HepG2 (cell line): ENCODE data around the gene HDAC4. TPM values are rescaled to one million over a fixed set of nuclear protein-coding genes. Genes with fewer than 3 reads are reported as not detected.

Experiments
- FOXA3 ChIP-seq: IDR thresholded peaks from 2 replicates; pipeline ENCODE4 v1.6.1; 2016; ENCODE audit warnings: missing genetic modification reagents, missing compliant biosample characterization
- HNRNPLL ChIP-seq: fragments of 200-400 bp; formaldehyde crosslinking; IDR thresholded peaks from 2 replicates; pipeline ENCODE4 v1.6.1; 2017; ENCODE audit warnings: mild to moderate bottlenecking, low read depth, low read length; ENCODE audit not compliant: poor library complexity, severe bottlenecking
- PRDM4 ChIP-seq: sonication (generic); formaldehyde crosslinking; IDR thresholded peaks from 2 replicates; pipeline ENCODE4 v1.9.0; 2021; ENCODE audit warnings: missing genetic modification reagents, borderline replicate concordance
- SMC3 ChIP-seq: IDR thresholded peaks from 2 replicates; pipeline ENCODE4 v1.6.1; 2011; ENCODE audit warnings: low read length, improper control_type of control experiment
- TCF7 ChIP-seq: sonication (generic); IDR thresholded peaks from 2 replicates; pipeline ENCODE4 v1.6.1; 2016; ENCODE audit warnings: antibody characterized with exemption, low read depth
- TFAP4 ChIP-seq: sonication (generic); IDR thresholded peaks from 2 replicates; pipeline ENCODE4 v1.6.1; 2016; ENCODE audit warnings: low read depth, borderline replicate concordance
- TGIF2 ChIP-seq: IDR thresholded peaks from 2 replicates; pipeline ENCODE4 v1.6.1; 2016; ENCODE audit warnings: control low read depth, missing compliant biosample characterization
- ZGPAT ChIP-seq: IDR thresholded peaks from 2 replicates; pipeline ENCODE4 v1.6.1; 2016; ENCODE audit warnings: mild to moderate bottlenecking
- ZNF260 ChIP-seq: sonication (generic); formaldehyde crosslinking; IDR thresholded peaks from 2 replicates; pipeline ENCODE4 v1.4.0; 2020; ENCODE audit warnings: missing genetic modification reagents, low read depth, mild to moderate bottlenecking, borderline replicate concordance
- polyA plus RNA-seq, 8 experiments: library from polyadenylated mRNA; depleted of rRNA in 3 of 8; stranded (reverse) in 7 of 8; unstranded in 1 of 8; fragments of >200 nt; fragmentation: Illumina TruSeq in 4 of 8; extraction: Trizol in 4 of 8; gene quantifications; 2 replicates each; pipeline versions ENCODE4 v1.2.1 to v1.2.3, GENCODE V29; 2011 to 2016; ENCODE audit warnings: low read depth in 4 of 8, missing spikeins in 1 of 8, mixed read lengths in 1 of 8; ENCODE audit not compliant: insufficient read depth in 1 of 8
- total RNA-seq, 5 experiments: library from RNA; depleted of rRNA; stranded (reverse); fragments of >200 nt; fragmentation: Illumina TruSeq; extraction: Trizol; gene quantifications; 2 replicates each; pipeline ENCODE4 v1.2.3, GENCODE V29; 2016; ENCODE audit warnings: low read depth in 1 of 5
- TF ChIP-seq, protein P1 (sequence below): sonication (generic); formaldehyde crosslinking; IDR thresholded peaks from 2 replicates; pipeline ENCODE4 v1.4.0; 2020; ENCODE audit warnings: mild to moderate bottlenecking, missing genetic modification reagents
- TF ChIP-seq, protein P2 (sequence below): sonication (generic); formaldehyde crosslinking; IDR thresholded peaks from 2 replicates; pipeline ENCODE4 v1.8.0; 2022; ENCODE audit warnings: mild to moderate bottlenecking, missing genetic modification reagents, borderline replicate concordance
- TF ChIP-seq, protein P3 (sequence below): sonication (generic); formaldehyde crosslinking; IDR thresholded peaks from 2 replicates; pipeline ENCODE4 v1.5.1; 2020; ENCODE audit warnings: missing genetic modification reagents, mild to moderate bottlenecking, borderline replicate concordance

HDAC4 gene
- total and polyA plus RNA-seq, 2 of the 13 experiments (the other 11 are each of a cell fraction or from before 2014, with no cell fraction given), result 10.1 to 11.5 TPM

DNA sequence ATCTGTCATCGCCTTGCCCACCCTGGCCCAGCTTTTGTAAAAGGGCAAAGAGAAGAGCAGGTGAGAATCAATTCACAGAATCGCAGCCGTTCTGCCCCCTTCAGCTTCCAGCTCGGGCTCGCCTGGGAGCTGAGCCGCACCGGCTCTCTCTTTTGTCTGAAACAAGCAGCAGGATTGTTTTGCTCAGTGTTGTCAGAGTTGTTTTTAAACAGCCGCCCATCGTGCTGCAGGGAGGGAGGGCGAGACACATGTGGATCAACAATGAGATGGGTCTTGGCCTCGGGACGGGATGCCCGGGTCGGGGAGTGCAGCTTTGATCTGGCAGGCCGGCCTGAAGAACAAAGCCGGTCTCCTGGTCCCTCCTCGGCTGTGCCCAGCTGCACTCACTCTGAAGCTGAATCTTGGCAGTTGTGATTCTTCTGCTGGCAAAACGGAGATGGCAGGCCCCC is 39.7 kb upstream of the HDAC4 start (continued):
- TF ChIP-seq, protein P1, sequence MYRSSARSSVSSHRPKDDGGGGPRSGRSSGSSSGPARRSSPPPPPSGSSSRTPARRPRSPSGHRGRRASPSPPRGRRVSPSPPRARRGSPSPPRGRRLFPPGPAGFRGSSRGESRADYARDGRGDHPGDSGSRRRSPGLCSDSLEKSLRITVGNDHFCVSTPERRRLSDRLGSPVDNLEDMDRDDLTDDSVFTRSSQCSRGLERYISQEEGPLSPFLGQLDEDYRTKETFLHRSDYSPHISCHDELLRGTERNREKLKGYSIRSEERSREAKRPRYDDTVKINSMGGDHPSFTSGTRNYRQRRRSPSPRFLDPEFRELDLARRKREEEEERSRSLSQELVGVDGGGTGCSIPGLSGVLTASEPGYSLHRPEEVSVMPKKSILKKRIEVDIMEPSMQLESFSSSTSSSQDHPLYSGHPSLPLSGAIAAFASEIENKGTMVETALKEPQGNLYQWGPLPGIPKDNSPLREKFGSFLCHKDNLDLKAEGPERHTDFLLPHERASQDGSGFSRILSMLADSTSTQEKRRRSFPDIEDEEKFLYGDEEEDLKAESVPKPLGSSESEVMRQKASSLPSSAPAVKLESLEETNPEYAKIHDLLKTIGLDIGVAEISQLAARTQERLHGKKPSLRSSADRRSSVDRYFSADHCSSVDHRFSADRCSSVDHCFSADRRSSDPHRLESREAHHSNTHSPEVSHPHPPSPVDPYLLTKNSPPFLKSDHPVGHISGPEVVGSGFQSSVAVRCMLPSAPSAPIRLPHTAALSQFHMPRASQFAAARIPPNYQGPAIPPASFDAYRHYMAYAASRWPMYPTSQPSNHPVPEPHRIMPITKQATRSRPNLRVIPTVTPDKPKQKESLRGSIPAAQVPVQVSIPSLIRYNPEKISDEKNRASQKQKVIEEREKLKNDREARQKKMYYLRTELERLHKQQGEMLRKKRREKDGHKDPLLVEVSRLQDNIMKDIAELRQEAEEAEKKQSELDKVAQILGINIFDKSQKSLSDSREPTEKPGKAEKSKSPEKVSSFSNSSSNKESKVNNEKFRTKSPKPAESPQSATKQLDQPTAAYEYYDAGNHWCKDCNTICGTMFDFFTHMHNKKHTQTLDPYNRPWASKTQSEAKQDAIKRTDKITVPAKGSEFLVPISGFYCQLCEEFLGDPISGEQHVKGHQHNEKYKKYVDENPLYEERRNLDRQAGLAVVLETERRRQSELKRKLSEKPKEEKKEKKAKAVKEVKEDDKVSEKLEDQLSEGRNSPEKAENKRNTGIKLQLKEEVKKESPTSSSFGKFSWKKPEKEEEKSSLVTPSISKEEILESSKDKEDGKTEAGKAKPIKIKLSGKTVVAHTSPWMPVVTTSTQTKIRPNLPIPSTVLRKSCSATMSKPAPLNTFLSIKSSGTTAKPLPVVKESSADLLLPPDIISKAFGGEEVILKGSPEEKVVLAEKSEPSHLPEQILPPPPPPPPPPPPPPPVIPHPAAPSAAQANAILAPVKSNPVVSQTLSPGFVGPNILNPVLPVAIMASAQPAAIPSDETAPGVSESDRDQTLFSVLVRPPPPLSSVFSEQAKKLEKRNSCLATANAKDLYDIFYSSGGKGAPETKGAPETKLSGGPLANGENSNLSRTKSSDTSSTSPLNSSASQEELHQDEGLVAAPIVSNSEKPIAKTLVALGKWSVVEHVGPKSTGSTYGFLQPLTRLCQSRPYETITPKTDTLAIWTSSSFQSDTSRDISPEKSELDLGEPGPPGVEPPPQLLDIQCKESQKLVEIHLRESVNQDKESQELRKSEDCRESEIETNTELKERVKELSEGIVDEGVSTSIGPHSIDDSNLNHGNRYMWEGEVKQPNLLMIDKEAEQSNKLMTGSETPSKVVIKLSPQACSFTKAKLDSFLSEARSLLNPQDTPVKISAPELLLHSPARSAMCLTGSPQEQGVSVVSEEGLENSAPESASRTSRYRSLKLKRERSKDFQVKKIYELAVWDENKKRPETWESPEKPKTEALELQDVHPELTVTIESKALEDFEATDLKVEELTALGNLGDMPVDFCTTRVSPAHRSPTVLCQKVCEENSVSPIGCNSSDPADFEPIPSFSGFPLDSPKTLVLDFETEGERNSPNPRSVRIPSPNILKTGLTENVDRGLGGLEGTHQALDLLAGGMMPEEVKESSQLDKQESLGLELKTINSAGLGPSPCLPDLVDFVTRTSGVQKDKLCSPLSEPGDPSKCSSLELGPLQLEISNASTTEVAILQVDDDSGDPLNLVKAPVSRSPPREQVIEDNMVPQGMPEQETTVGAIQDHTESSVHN (CRISPR knock-in tag), result no peak
- TF ChIP-seq HNRNPLL, result no peak
- peak; percentile 35; the same call in 1 of the 2 replicates for TF ChIP-seq TFAP4
- TF ChIP-seq, protein P2, sequence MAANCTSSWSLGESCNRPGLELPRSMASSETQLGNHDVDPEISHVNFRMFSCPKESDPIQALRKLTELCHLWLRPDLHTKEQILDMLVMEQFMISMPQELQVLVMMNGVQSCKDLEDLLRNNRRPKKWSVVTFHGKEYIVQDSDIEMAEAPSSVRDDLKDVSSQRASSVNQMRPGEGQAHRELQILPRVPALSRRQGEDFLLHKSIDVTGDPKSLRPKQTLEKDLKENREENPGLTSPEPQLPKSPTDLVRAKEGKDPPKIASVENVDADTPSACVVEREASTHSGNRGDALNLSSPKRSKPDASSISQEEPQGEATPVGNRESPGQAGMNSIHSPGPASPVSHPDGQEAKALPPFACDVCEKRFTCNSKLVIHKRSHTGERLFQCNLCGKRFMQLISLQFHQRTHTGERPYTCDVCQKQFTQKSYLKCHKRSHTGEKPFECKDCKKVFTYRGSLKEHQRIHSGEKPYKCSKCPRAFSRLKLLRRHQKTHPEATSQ, result no peak
- peak; percentile 40; the same call in 1 of the 2 replicates for TF ChIP-seq ZGPAT (CRISPR knock-in tag)
- no peak for TF ChIP-seq ZNF260 (CRISPR knock-in tag)
- TF ChIP-seq TCF7, result peak; percentile 78; the same call in 1 of the 2 replicates
- peak; percentile 56 for TF ChIP-seq FOXA3 (CRISPR knock-in tag)
- TF ChIP-seq PRDM4 (CRISPR knock-in tag), result no peak
- no peak for TF ChIP-seq TGIF2 (CRISPR knock-in tag)
- TF ChIP-seq, protein P3, sequence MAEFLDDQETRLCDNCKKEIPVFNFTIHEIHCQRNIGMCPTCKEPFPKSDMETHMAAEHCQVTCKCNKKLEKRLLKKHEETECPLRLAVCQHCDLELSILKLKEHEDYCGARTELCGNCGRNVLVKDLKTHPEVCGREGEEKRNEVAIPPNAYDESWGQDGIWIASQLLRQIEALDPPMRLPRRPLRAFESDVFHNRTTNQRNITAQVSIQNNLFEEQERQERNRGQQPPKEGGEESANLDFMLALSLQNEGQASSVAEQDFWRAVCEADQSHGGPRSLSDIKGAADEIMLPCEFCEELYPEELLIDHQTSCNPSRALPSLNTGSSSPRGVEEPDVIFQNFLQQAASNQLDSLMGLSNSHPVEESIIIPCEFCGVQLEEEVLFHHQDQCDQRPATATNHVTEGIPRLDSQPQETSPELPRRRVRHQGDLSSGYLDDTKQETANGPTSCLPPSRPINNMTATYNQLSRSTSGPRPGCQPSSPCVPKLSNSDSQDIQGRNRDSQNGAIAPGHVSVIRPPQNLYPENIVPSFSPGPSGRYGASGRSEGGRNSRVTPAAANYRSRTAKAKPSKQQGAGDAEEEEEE (CRISPR knock-in tag), result no peak
- no peak for TF ChIP-seq SMC3
